Endothelial cell of umbilical vein (primary cell): ENCODE results near the gene LRRIQ1.

Experiments used
- CTCF ChIP-seq, 2 donors: IDR thresholded peaks; 1 replicate in 1 of 2; 2 replicates in 1 of 2; pipeline ENCODE4 v1.5.1; 2011; ENCODE audit warnings: low read length in 2 of 2, mild to moderate bottlenecking in 2 of 2, moderate library complexity in 2 of 2, control low read depth in 1 of 2, inconsistent platforms in 1 of 2, low read depth in 1 of 2; ENCODE audit not compliant: insufficient read depth in 1 of 2; ENCODE audit errors: extremely low read depth in 1 of 2
- EZH2 ChIP-seq: IDR thresholded peaks from 2 replicates; pipeline ENCODE4 v1.6.1; 2012; ENCODE audit warnings: borderline replicate concordance, low read depth, mild to moderate bottlenecking, moderate library complexity, low read length, inconsistent platforms; ENCODE audit not compliant: severe bottlenecking
- FOS ChIP-seq: IDR thresholded peaks from 2 replicates; pipeline ENCODE4 v1.6.1; 2011; ENCODE audit warnings: mild to moderate bottlenecking, low read length, moderate library complexity, borderline replicate concordance; ENCODE audit not compliant: insufficient read depth
- GATA2 ChIP-seq: IDR thresholded peaks from 2 replicates; pipeline ENCODE4 v1.7.0; 2011; ENCODE audit warnings: low read depth, mild to moderate bottlenecking, moderate library complexity, mixed read lengths, low read length; ENCODE audit not compliant: insufficient read length, insufficient read depth
- MAX ChIP-seq: IDR thresholded peaks from 2 replicates; pipeline ENCODE4 v1.6.1; 2011; ENCODE audit not compliant: insufficient read depth, insufficient read length
- MYC ChIP-seq: IDR thresholded peaks from one replicate; pipeline ENCODE4 v1.6.1; 2011; ENCODE audit warnings: mild to moderate bottlenecking, low read depth, low read length
- POLR2A ChIP-seq: IDR thresholded peaks from 2 replicates; pipeline ENCODE4 v1.6.1; 2012; ENCODE audit warnings: low read depth, mild to moderate bottlenecking, control low read depth, low read length
- POLR2AphosphoS5 ChIP-seq: IDR thresholded peaks from 2 replicates; pipeline ENCODE4 v1.6.1; 2012; ENCODE audit warnings: low read depth, mild to moderate bottlenecking, control low read depth, low read length, moderate library complexity; ENCODE audit not compliant: insufficient read depth

- TF ChIP-seq CTCF (IDR thresholded peaks at IDR 0.05; ENCODE audit: extremely low read depth in 1 of 2, insufficient read depth in 1 of 2, low read depth in 1 of 2, low read length in 2 of 2) (no peak), POLR2A (no peak), FOS (no peak), EZH2 (no peak), MYC (no peak), POLR2AphosphoS5 (no peak), MAX (no peak), GATA2 (no peak)
Measured at GRCh38 chr12:85281636-85282312, 245.6 kb downstream of the LRRIQ1 start.
